Activated CD8-positive, alpha-beta memory T cell treated with anti-CD3 and anti-CD28 coated beads for 36 hours (primary cell): ENCODE measurements around the gene GPR149. TPM values are rescaled to one million over a fixed set of nuclear protein-coding genes. Genes with fewer than 3 reads are reported as not detected.

Experiments
- total RNA-seq, 2 experiments: library from RNA; stranded (reverse); gene quantifications; one replicate each; pipeline ENCODE4 v1.2.3, GENCODE V29; 2021

Gene GPR149
- total RNA-seq, 2 experiments from 2014 or later = not detected

Other genes with a start within 250 kb of the GPR149 start
- 10 to 100 TPM; 75.7 to 81.9 TPM for gene DHX36, start 105.7 kb downstream of the GPR149 start, total RNA-seq